ENCODE results near the gene PRADC1. TPM values are rescaled to one million over a fixed set of nuclear protein-coding genes. Genes with fewer than 3 reads are reported as not detected.

Gene PRADC1
- total RNA-seq, 4 donors from 2014 or later: 14.3 to 65.2 (median 33.2) TPM

GRCh38 chr2:73252238-73253027 lies 19.4 kb upstream of the PRADC1 start:
- WGBS, 2 donors: 89 to 97% methylated on average over 17 of the region's 17 CpGs
- no peak overlapping the region for H3K4me3 ChIP-seq (replicated peaks in 1 of 3)
- H3K27ac ChIP-seq: no peak overlapping the region
- no peaks in the 10 kb centered on the region for H3K27me3 ChIP-seq
- no peak for TF ChIP-seq CTCF (IDR thresholded peaks at IDR 0.05)
- TF ChIP-seq POLR2A (IDR thresholded peaks at IDR 0.05): no peak
- no peaks in the 10 kb centered on the region for H3K9me3 ChIP-seq
- no peaks in the 10 kb centered on the region for H3K4me1 ChIP-seq
- intact Hi-C loops (cut with DNase I): no loop called here
- no peak for DNase-seq
- H3K36me3 ChIP-seq: peaks cover 64 to 67% of the 10 kb centered on the region in 2 donors

- no peak overlapping the region for H3K4me3 ChIP-seq (replicated peaks in 1 of 3)
- no peak for TF ChIP-seq CTCF (IDR thresholded peaks at IDR 0.05)
- no peak for TF ChIP-seq POLR2A (IDR thresholded peaks at IDR 0.05)
- intact Hi-C loops (cut with DNase I): no loop called here
- peaks cover 77 to 80% of the 10 kb centered on the region in 2 donors for H3K36me3 ChIP-seq
- no peaks in the 10 kb centered on the region for H3K27me3 ChIP-seq
- no peak overlapping the region for H3K27ac ChIP-seq
- DNase-seq: no peak
- no peaks in the 10 kb centered on the region for H3K9me3 ChIP-seq
- no peaks in the 10 kb centered on the region for H3K4me1 ChIP-seq
- 94% methylated on average over 16 to 17 of the region's 17 CpGs for whole genome bisulfite sequencing, 2 donors
These were observed 18.1 kb upstream of the PRADC1 start for GRCh38 chr2:73250872-73251846.

- H3K4me3 ChIP-seq (replicated peaks in 1 of 3): no peak overlapping the region
- WGBS, 2 donors: 85 to 94% methylated on average over 9 of the region's 9 CpGs
- H3K27me3 ChIP-seq: no peaks in the 10 kb centered on the region
- H3K27ac ChIP-seq: no peak overlapping the region
- H3K36me3 ChIP-seq: peaks cover 92 to 95% of the 10 kb centered on the region in 2 donors
- no peak for DNase-seq
- no peak for TF ChIP-seq POLR2A (IDR thresholded peaks at IDR 0.05)
- TF ChIP-seq CTCF (IDR thresholded peaks at IDR 0.05): no peak
- no peaks in the 10 kb centered on the region for H3K4me1 ChIP-seq
- H3K9me3 ChIP-seq: no peaks in the 10 kb centered on the region
- intact Hi-C loops (cut with DNase I): loop anchor here (10.0 kb wide), 1 partner anchor 125 kb away; no protein-coding TSS in a partner anchor
These were observed 16.6 kb upstream of the PRADC1 start for GRCh38 chr2:73249636-73250035.

GRCh38 chr2:73246850-73247249 lies 13.8 kb upstream of the PRADC1 start:
- Histone ChIP-seq H3K27me3 (no peaks in the 10 kb centered on the region), H3K27ac (no peak overlapping the region), H3K36me3 (peaks cover 91 to 94% of the 10 kb centered on the region in 2 donors), H3K4me1 (no peaks in the 10 kb centered on the region), H3K4me3 (replicated peaks in 1 of 3) (no peak overlapping the region), H3K9me3 (no peaks in the 10 kb centered on the region)
- TF ChIP-seq POLR2A (IDR thresholded peaks at IDR 0.05) (no peak), CTCF (IDR thresholded peaks at IDR 0.05) (no peak)
- WGBS, 2 donors: 94 to 97% methylated on average over 3 of the region's 3 CpGs
- DNase-seq: no peak
- intact Hi-C loops (cut with DNase I): loop anchor here (10.0 kb wide), 1 partner anchor 128 kb away; no protein-coding TSS in a partner anchor

Data from thyroid gland (tissue), 4 donors.